Transverse colon (tissue), 4 donors: ENCODE results near the gene PEAK3.

Experiments
- CTCF ChIP-seq, 5 experiments: fragments of 200-600 bp in 3 of 5; fragments of 450-650 bp in 2 of 5; sonication (generic) in 3 of 5; IDR thresholded peaks; 1 replicate in 2 of 5; 2 replicates in 3 of 5; pipeline ENCODE4 v1.5.1; 2016 to 2017; ENCODE audit warnings: antibody characterized with exemption in 5 of 5, inconsistent platforms in 3 of 5, mild to moderate bottlenecking in 2 of 5, moderate library complexity in 1 of 5
- POLR2A ChIP-seq: fragments of 450-650 bp; IDR thresholded peaks from one replicate; pipeline ENCODE4 v1.6.1; 2016; ENCODE audit warnings: antibody characterized with exemption, mild to moderate bottlenecking, moderate library complexity
- POLR2AphosphoS5 ChIP-seq, 3 donors: sonication (generic); formaldehyde crosslinking; IDR thresholded peaks; one replicate each; pipeline ENCODE4 v1.6.1; 2016; ENCODE audit warnings: antibody characterized with exemption in 3 of 3

- TF ChIP-seq CTCF (IDR thresholded peaks at IDR 0.05), result peak; percentile 47 to 61 (median 56)
- TF ChIP-seq POLR2AphosphoS5 (IDR thresholded peaks at IDR 0.05), result no peak
- TF ChIP-seq POLR2A, result no peak
These were observed 20.4 kb downstream of the PEAK3 start for GRCh38 chr19:2261438-2262172.
